MCF 10A (cell line): Measurements from ENCODE around the gene AKAP13. TPM values are rescaled to one million over a fixed set of nuclear protein-coding genes. Genes with fewer than 3 reads are reported as not detected.

Experiments
- BruUV-seq: library from RNA; stranded (reverse); fragments of 400-500 nt; replicated peaks from 2 replicates; lab custom pipeline; 2021; lab: Mats Ljungman, UMichigan
- CTCF ChIA-PET: fragments of 300-600 bp; sonication (Branson Sonifier 250); formaldehyde crosslinking; extraction: SDS; loops from one replicate; lab custom pipeline; 2021; ENCODE audit warnings: antibody characterized with exemption, inconsistent platforms; lab: Yijun Ruan, JAX
- POLR2A ChIA-PET: fragments of 300-600, 350-650 bp; sonication (Branson Sonifier 250); formaldehyde crosslinking; extraction: SDS; loops from one replicate; lab custom pipeline; 2020; ENCODE audit warnings: antibody characterized with exemption, inconsistent platforms; lab: Yijun Ruan, JAX
- DNase-seq: peaks from one replicate; pipeline ENCODE4 v3.0.0-alpha.2; 2018; ENCODE audit not compliant: unreplicated experiment
- H3K27ac Mint-ChIP-seq: one replicate; pipeline ENCODE4 v1.8.0; 2022; ENCODE audit warnings: mild to moderate bottlenecking, low read depth, mixed read lengths; ENCODE audit not compliant: unreplicated experiment
- H3K27me3 Mint-ChIP-seq: one replicate; pipeline ENCODE4 v1.8.0; 2022; ENCODE audit warnings: mixed read lengths; ENCODE audit not compliant: insufficient read depth, unreplicated experiment
- H3K36me3 Mint-ChIP-seq: one replicate; pipeline ENCODE4 v1.8.0; 2022; ENCODE audit warnings: mild to moderate bottlenecking, moderate library complexity, mixed read lengths; ENCODE audit not compliant: insufficient read depth, unreplicated experiment
- H3K4me1 Mint-ChIP-seq: one replicate; pipeline ENCODE4 v1.8.0; 2022; ENCODE audit warnings: mixed read lengths; ENCODE audit not compliant: insufficient read depth, unreplicated experiment
- H3K4me3 Mint-ChIP-seq: one replicate; pipeline ENCODE4 v1.8.0; 2022; ENCODE audit warnings: mild to moderate bottlenecking, moderate library complexity, mixed read lengths; ENCODE audit not compliant: unreplicated experiment
- H3K9me3 Mint-ChIP-seq: one replicate; pipeline ENCODE4 v1.8.0; 2022; ENCODE audit warnings: mixed read lengths; ENCODE audit not compliant: unreplicated experiment
- CTCF ChIP-seq: fragments of 200-600 bp; IDR thresholded peaks from one replicate; pipeline ENCODE4 v1.8.0; 2022; ENCODE audit warnings: antibody characterized with exemption, mild to moderate bottlenecking; ENCODE audit not compliant: unreplicated experiment
- intact Hi-C: fragments of 100-400 bp; cut with micrococcal nuclease; formaldehyde crosslinking; loops from 2 replicates; pipeline ENCODE4 v1.14.1; 2022
- total RNA-seq: library from RNA; stranded (reverse); gene quantifications from 2 replicates; pipeline ENCODE4 v1.2.3, GENCODE V29; 2022

The AKAP13 gene
- total RNA-seq, 1 experiment from 2014 or later, result 65.7 TPM

- TF ChIP-seq CTCF, result no peak
- Mint-ChIP-seq H3K27ac (peak overlapping the region; percentile 69), H3K4me1 (no peaks in the 10 kb centered on the region), H3K4me3 (no peak overlapping the region), H3K27me3 (no peaks in the 10 kb centered on the region), H3K9me3 (no peaks in the 10 kb centered on the region), H3K36me3 (peaks cover 72% of the 10 kb centered on the region)
- ChIA-PET CTCF (interaction anchor here (1.1 kb wide), 1 partner anchor 14 kb away, joined by 4 read pairs; no protein-coding TSS in a partner anchor), POLR2A (no interaction called here)
- DNase-seq, result no peak
- intact Hi-C loops, result no loop called here
- BruUV-seq, result no TSS peak
Measured at GRCh38 chr15:85706779-85707518, 326.5 kb downstream of the AKAP13 start.

- Mint-ChIP-seq H3K27ac (peak overlapping the region; percentile 69), H3K4me1 (peaks cover 4% of the 10 kb centered on the region), H3K36me3 (peaks cover 79% of the 10 kb centered on the region), H3K9me3 (no peaks in the 10 kb centered on the region), H3K4me3 (no peak overlapping the region), H3K27me3 (no peaks in the 10 kb centered on the region)
- no TSS peak for BruUV-seq
- TF ChIP-seq CTCF, result no peak
- ChIA-PET POLR2A (no interaction called here), CTCF (interaction anchor here (1.1 kb wide), 1 partner anchor 15 kb away, joined by 4 read pairs; no protein-coding TSS in a partner anchor)
- intact Hi-C loops, result no loop called here
- DNase-seq, result no peak
Measured at GRCh38 chr15:85707519-85708338, 327.3 kb downstream of the AKAP13 start.

- POLR2A ChIA-PET, result no interaction called here
- no peaks in the 10 kb centered on the region for H3K9me3 Mint-ChIP-seq
- CTCF ChIA-PET, result no interaction called here
- no peak overlapping the region for H3K27ac Mint-ChIP-seq
- BruUV-seq, result no TSS peak
- peaks cover 82% of the 10 kb centered on the region for H3K36me3 Mint-ChIP-seq
- H3K4me1 Mint-ChIP-seq, result peaks cover 4% of the 10 kb centered on the region
- intact Hi-C loops, result no loop called here
- H3K27me3 Mint-ChIP-seq, result no peaks in the 10 kb centered on the region
- no peak overlapping the region for H3K4me3 Mint-ChIP-seq
- no peak for TF ChIP-seq CTCF
- no peak for DNase-seq
Measured at GRCh38 chr15:85708402-85708941, 328.1 kb downstream of the AKAP13 start.

- intact Hi-C loops, result no loop called here
- Mint-ChIP-seq H3K4me3 (no peak overlapping the region), H3K9me3 (no peaks in the 10 kb centered on the region), H3K27ac (no peak overlapping the region), H3K36me3 (peaks cover 83% of the 10 kb centered on the region), H3K27me3 (no peaks in the 10 kb centered on the region), H3K4me1 (peaks cover 4% of the 10 kb centered on the region)
- no TSS peak for BruUV-seq
- ChIA-PET CTCF (no interaction called here), POLR2A (interaction anchor here (0.6 kb wide), 1 partner anchor 22 kb away, joined by 3 read pairs; no protein-coding TSS in a partner anchor)
- no peak for TF ChIP-seq CTCF
- DNase-seq, result no peak
Measured at GRCh38 chr15:85709250-85709649, 328.8 kb downstream of the AKAP13 start.
